Epithelial cell of esophagus (primary cell): ENCODE measurements around the gene CDKN2B-AS1.

Experiments used
- DNase-seq: peaks from one replicate; pipeline ENCODE4 v3.0.0; 2010; ENCODE audit warnings: low read depth
- H3K4me3 ChIP-seq: 2 replicates; pipeline ENCODE4 v1.5.1; 2011; ENCODE audit warnings: mild to moderate bottlenecking, low read length, control low read depth
- TF ChIP-seq, protein P1 (sequence below): IDR thresholded peaks from 2 replicates; pipeline ENCODE4 v1.5.1; 2011; ENCODE audit warnings: low read depth, mild to moderate bottlenecking, low read length, control low read depth, inconsistent platforms; ENCODE audit not compliant: insufficient read depth; ENCODE audit errors: missing control alignments

Gene CDKN2B-AS1

DNA sequence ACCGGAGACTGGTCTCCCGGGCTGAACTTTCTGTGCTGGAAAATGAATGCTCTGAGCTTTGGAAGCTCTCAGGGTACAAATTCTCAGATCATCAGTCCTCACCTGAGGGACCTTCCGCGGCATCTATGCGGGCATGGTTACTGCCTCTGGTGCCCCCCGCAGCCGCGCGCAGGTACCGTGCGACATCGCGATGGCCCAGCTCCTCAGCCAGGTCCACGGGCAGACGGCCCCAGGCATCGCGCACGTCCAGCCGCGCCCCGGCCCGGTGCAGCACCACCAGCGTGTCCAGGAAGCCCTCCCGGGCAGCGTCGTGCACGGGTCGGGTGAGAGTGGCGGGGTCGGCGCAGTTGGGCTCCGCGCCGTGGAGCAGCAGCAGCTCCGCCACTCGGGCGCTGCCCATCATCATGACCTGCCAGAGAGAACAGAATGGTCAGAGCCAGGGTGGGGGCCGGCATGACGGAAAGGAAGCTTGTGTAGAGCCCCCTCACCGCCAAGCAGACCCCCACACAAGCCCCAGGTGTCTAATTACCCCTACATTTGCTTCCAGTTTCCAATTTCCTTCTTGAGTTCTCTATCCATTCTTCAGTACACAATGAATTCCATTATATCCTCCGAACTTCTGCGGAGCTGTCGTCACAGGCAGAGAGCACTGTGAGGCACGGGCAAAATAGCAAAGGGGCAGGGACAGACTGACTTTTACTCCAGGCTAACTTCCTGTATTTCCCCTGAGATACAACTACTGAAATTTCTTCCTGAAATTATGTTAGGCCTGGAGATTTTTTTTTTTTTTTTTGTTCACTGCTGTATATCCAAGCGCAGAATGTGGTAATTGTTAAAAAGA, 23.6 kb upstream of the CDKN2B-AS1 start:
- H3K4me3 ChIP-seq, result no peak overlapping the region
- TF ChIP-seq, protein P1, sequence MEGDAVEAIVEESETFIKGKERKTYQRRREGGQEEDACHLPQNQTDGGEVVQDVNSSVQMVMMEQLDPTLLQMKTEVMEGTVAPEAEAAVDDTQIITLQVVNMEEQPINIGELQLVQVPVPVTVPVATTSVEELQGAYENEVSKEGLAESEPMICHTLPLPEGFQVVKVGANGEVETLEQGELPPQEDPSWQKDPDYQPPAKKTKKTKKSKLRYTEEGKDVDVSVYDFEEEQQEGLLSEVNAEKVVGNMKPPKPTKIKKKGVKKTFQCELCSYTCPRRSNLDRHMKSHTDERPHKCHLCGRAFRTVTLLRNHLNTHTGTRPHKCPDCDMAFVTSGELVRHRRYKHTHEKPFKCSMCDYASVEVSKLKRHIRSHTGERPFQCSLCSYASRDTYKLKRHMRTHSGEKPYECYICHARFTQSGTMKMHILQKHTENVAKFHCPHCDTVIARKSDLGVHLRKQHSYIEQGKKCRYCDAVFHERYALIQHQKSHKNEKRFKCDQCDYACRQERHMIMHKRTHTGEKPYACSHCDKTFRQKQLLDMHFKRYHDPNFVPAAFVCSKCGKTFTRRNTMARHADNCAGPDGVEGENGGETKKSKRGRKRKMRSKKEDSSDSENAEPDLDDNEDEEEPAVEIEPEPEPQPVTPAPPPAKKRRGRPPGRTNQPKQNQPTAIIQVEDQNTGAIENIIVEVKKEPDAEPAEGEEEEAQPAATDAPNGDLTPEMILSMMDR, result no peak
- DNase-seq, result no peak

DNA sequence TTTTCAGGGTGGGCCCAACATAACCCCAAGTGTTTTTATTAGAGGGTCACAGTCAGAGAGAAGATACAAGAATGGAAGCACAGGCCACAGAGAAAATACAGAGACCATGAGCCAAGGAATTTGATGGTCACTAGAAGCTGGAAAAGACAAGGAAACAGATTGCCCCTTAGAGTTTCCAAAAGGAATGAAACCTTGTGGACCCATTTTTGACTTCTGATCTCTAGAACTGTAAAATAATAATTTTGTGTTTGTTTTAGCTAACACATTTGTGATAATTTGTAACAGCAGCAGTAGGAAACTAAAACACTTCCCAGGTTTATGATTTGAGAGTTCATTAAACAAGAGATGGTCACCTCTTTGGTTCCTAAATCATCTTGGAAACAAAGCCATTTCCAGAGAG, 22.2 kb upstream of the CDKN2B-AS1 start:
- TF ChIP-seq, protein P1, result no peak
- DNase-seq, result no peak
- H3K4me3 ChIP-seq, result no peak overlapping the region

DNA sequence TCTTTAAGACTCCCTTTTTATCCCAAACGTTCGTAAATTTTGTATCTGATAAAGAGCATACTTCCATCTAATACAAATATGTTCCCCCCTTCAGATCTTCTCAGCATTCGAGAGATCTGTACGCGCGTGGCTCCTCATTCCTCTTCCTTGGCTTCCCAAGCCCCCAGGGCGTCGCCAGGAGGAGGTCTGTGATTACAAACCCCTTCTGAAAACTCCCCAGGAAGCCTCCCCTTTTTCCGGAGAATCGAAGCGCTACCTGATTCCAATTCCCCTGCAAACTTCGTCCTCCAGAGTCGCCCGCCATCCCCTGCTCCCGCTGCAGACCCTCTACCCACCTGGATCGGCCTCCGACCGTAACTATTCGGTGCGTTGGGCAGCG, 20.3 kb upstream of the CDKN2B-AS1 start:
- DNase-seq, result no peak

GRCh38 chr9:21974722-21975409, 19.7 kb upstream of the CDKN2B-AS1 start:
- TF ChIP-seq, protein P1, result no peak
- peak; percentile 69 for DNase-seq
- peak overlapping the region; percentile 53 for H3K4me3 ChIP-seq

More for the DNA sequence above, 20.3 kb upstream of the CDKN2B-AS1 start:
- H3K4me3 ChIP-seq, result peak overlapping the region; percentile 53
- TF ChIP-seq, protein P1, result no peak

- TF ChIP-seq, protein P1, result no peak
- H3K4me3 ChIP-seq, result no peak overlapping the region
- DNase-seq, result no peak
Measured at GRCh38 chr9:21976334-21976875, 18.2 kb upstream of the CDKN2B-AS1 start.

- no peak overlapping the region for H3K4me3 ChIP-seq
- TF ChIP-seq, protein P1, result no peak
- DNase-seq, result no peak
Measured at GRCh38 chr9:21982391-21982790, 12.2 kb upstream of the CDKN2B-AS1 start.
